Hepatocyte (in vitro differentiated cells): ENCODE results near the gene PHACTR1.

Source experiments
- EZH2 ChIP-seq: fragments of 200-600 bp; sonication (generic); IDR thresholded peaks from 2 replicates; pipeline ENCODE4 v1.6.1; 2016; ENCODE audit warnings: antibody characterized with exemption, mild to moderate bottlenecking, borderline replicate concordance
- EZH2phosphoT487 ChIP-seq: fragments of 200-600 bp; sonication (generic); IDR thresholded peaks from one replicate; pipeline ENCODE4 v1.6.1; 2018; ENCODE audit warnings: antibody characterized with exemption, mild to moderate bottlenecking, low read depth, moderate library complexity; ENCODE audit not compliant: unreplicated experiment, severe bottlenecking

DNA sequence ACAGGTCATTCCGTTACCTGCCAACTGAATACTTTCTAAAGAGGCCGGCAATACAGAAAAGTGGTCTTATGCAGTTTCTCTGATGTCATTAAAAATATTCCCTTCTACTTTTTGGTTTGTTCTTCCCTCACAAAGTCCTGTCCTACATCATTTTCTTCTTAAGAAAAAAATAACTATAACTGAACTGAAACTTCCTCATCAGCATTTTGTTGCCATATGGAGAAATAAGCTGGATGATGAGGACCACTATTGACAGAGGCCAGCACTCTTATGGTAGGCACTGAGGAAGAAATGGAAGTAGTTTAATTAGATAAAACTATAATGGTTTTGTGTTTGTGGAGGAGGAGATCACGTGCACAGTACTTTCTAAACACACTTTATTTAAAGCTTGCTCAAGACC, 274.9 kb downstream of the PHACTR1 start:
- TF ChIP-seq EZH2phosphoT487 (no peak), EZH2 (no peak)
